Upper lobe of right lung (tissue), 1 donor: ENCODE data around the gene PEMT. TPM values are rescaled to one million over a fixed set of nuclear protein-coding genes. Genes with fewer than 3 reads are reported as not detected.

Source experiments
- ATAC-seq: fragments of 200-7000 bp; cut with Tn5 transposase; one replicate; pipeline ENCODE4 v1.9.1; 2020; ENCODE audit warnings: mild to moderate bottlenecking, moderate library complexity
- DNase-seq: peaks from one replicate; pipeline ENCODE4 v3.0.0-alpha.2; 2020
- H3K27ac ChIP-seq: fragments of 200-600 bp; one replicate; pipeline ENCODE4 v1.8.0; 2022
- H3K27me3 ChIP-seq: fragments of 200-600 bp; one replicate; pipeline ENCODE4 v1.8.0; 2022; ENCODE audit warnings: mild to moderate bottlenecking
- H3K36me3 ChIP-seq: fragments of 200-600 bp; one replicate; pipeline ENCODE4 v1.8.0; 2022
- H3K4me1 ChIP-seq: fragments of 200-600 bp; one replicate; pipeline ENCODE4 v1.8.0; 2022
- H3K4me3 ChIP-seq: fragments of 200-600 bp; one replicate; pipeline ENCODE4 v1.8.0; 2022; ENCODE audit warnings: mild to moderate bottlenecking
- H3K9me3 ChIP-seq: fragments of 200-600 bp; one replicate; pipeline ENCODE4 v1.8.0; 2022
- CTCF ChIP-seq: fragments of 200-600 bp; IDR thresholded peaks from one replicate; pipeline ENCODE4 v1.8.0; 2022; ENCODE audit warnings: antibody characterized with exemption
- intact Hi-C: fragments of 100-400 bp; cut with DNase I; formaldehyde crosslinking; loops from one replicate; pipeline ENCODE4 v1.11.0; 2022
- total RNA-seq: library from RNA; stranded (reverse); fragmentation: NEBNext Ultra II Directional; extraction: Animal tissue kit (Norgen Biotek cat#: 25700); gene quantifications from one replicate; pipeline ENCODE4 v1.2.1, GENCODE V29; 2021
- donor health status: DM: no; HTN: yes; CAD: no; lungs with severe emphysema.

PEMT gene
- total RNA-seq, 1 donor from 2014 or later = 29.6 TPM

- H3K36me3 ChIP-seq = no peaks in the 10 kb centered on the region
- H3K4me3 ChIP-seq = no peak overlapping the region
- DNase-seq (no peak), ATAC-seq (no peak)
- intact Hi-C loops = no loop called here
- no peaks in the 10 kb centered on the region for H3K27me3 ChIP-seq
- TF ChIP-seq CTCF = no peak
- H3K27ac ChIP-seq = no peak overlapping the region
- peaks cover 7% of the 10 kb centered on the region for H3K4me1 ChIP-seq
- no peaks in the 10 kb centered on the region for H3K9me3 ChIP-seq
These were observed 49.9 kb downstream of the PEMT start for GRCh38 chr17:17541640-17542001.

GRCh38 chr17:17540935-17541639 lies 50.4 kb downstream of the PEMT start:
- TF ChIP-seq CTCF = no peak
- intact Hi-C loops = no loop called here
- no peaks in the 10 kb centered on the region for H3K9me3 ChIP-seq
- no peak overlapping the region for H3K27ac ChIP-seq
- no peak overlapping the region for H3K4me3 ChIP-seq
- no peaks in the 10 kb centered on the region for H3K36me3 ChIP-seq
- no peak for DNase-seq
- no peak for ATAC-seq
- peaks cover 7% of the 10 kb centered on the region for H3K4me1 ChIP-seq
- H3K27me3 ChIP-seq = no peaks in the 10 kb centered on the region

GRCh38 chr17:17540278-17540906 lies 51.1 kb downstream of the PEMT start:
- TF ChIP-seq CTCF = no peak
- Histone ChIP-seq H3K4me1 (peaks cover 7% of the 10 kb centered on the region), H3K27ac (no peak overlapping the region), H3K36me3 (no peaks in the 10 kb centered on the region), H3K9me3 (no peaks in the 10 kb centered on the region), H3K27me3 (no peaks in the 10 kb centered on the region), H3K4me3 (no peak overlapping the region)
- DNase-seq (no peak), ATAC-seq (no peak)
- intact Hi-C loops = no loop called here

GRCh38 chr17:17539591-17539990 lies 51.9 kb downstream of the PEMT start:
- H3K4me1 ChIP-seq = peaks cover 4% of the 10 kb centered on the region
- DNase-seq = no peak

More at GRCh38 chr17:17539591-17539990, 51.9 kb downstream of the PEMT start:
- Histone ChIP-seq H3K9me3 (no peaks in the 10 kb centered on the region), H3K27me3 (no peaks in the 10 kb centered on the region), H3K4me3 (no peak overlapping the region), H3K36me3 (no peaks in the 10 kb centered on the region), H3K27ac (no peak overlapping the region)
- TF ChIP-seq CTCF = no peak
- intact Hi-C loops = no loop called here
- no peak for ATAC-seq
